Neuronal stem cell (in vitro differentiated cells): ENCODE results near the gene PPP5C.

Source experiments
- DNase-seq: peaks from one replicate; pipeline ENCODE4 v3.0.0-alpha.2; 2013; ENCODE audit warnings: low spot score
- H2AFZ ChIP-seq: one replicate; pipeline ENCODE4 v1.6.1; 2013; ENCODE audit warnings: mild to moderate bottlenecking, low read length, inconsistent platforms
- H2AK5ac ChIP-seq: 2 replicates; pipeline ENCODE4 v1.6.1; 2013; ENCODE audit warnings: low read depth, mild to moderate bottlenecking, inconsistent platforms, low read length, moderate library complexity, mixed read lengths
- H2BK120ac ChIP-seq: 2 replicates; pipeline ENCODE4 v1.6.1; 2013; ENCODE audit warnings: low read depth, mild to moderate bottlenecking, inconsistent platforms, low read length, moderate library complexity, mixed read lengths
- H2BK12ac ChIP-seq: one replicate; pipeline ENCODE4 v1.6.1; 2013; ENCODE audit warnings: low read length, inconsistent platforms
- H2BK15ac ChIP-seq: 2 replicates; pipeline ENCODE4 v1.6.1; 2013; ENCODE audit warnings: mild to moderate bottlenecking, low read length, inconsistent platforms, mixed read lengths
- H2BK5ac ChIP-seq: one replicate; pipeline ENCODE4 v1.6.1; 2013; ENCODE audit warnings: inconsistent platforms, mild to moderate bottlenecking, low read length, moderate library complexity
- H3K14ac ChIP-seq: one replicate; pipeline ENCODE4 v1.6.1; 2013; ENCODE audit warnings: low read length, inconsistent platforms
- H3K18ac ChIP-seq: 2 replicates; pipeline ENCODE4 v1.6.1; 2013; ENCODE audit warnings: low read length, inconsistent platforms
- H3K23ac ChIP-seq: 2 replicates; pipeline ENCODE4 v1.6.1; 2013; ENCODE audit warnings: low read depth, mild to moderate bottlenecking, mixed read lengths, low read length, inconsistent platforms; ENCODE audit not compliant: poor library complexity
- H3K27ac ChIP-seq: replicated peaks from 3 replicates; pipeline ENCODE4 v1.5.1; 2013; ENCODE audit warnings: low read length, inconsistent platforms
- H3K27me3 ChIP-seq, 3 experiments: 2 replicates each; pipeline ENCODE4 v1.6.1; 2013; ENCODE audit warnings: low read length in 3 of 3, mild to moderate bottlenecking in 2 of 3, inconsistent platforms in 1 of 3, low read depth in 1 of 3, mixed read lengths in 1 of 3, moderate library complexity in 1 of 3; ENCODE audit not compliant: control insufficient read depth in 3 of 3, insufficient read depth in 3 of 3
- H3K36me3 ChIP-seq, 2 donors: replicated peaks in 1 of 2; 2 replicates each; pipeline ENCODE4 v1.6.1; 2013; ENCODE audit warnings: low read length in 2 of 2; ENCODE audit not compliant: control insufficient read depth in 2 of 2, insufficient read depth in 2 of 2
- H3K4ac ChIP-seq: 2 replicates; pipeline ENCODE4 v1.6.1; 2013; ENCODE audit warnings: inconsistent platforms, mild to moderate bottlenecking, low read length, moderate library complexity
- H3K4me1 ChIP-seq, 2 donors: 1 replicate in 1 of 2; 2 replicates in 1 of 2; pipeline ENCODE4 v1.6.1; 2013; ENCODE audit warnings: low read length in 2 of 2, low read depth in 1 of 2; ENCODE audit not compliant: control insufficient read depth in 2 of 2, insufficient read depth in 1 of 2
- H3K4me2 ChIP-seq: one replicate; pipeline ENCODE4 v1.6.1; 2013; ENCODE audit warnings: mild to moderate bottlenecking, low read length, inconsistent platforms; ENCODE audit not compliant: insufficient read depth, poor library complexity, severe bottlenecking
- H3K4me3 ChIP-seq, 2 donors: 2 replicates each; pipeline ENCODE4 v1.5.1; 2013; ENCODE audit warnings: low read length in 2 of 2, mild to moderate bottlenecking in 2 of 2, inconsistent platforms in 1 of 2, moderate library complexity in 1 of 2
- H3K79me1 ChIP-seq: one replicate; pipeline ENCODE4 v1.6.1; 2013; ENCODE audit warnings: low read depth, mild to moderate bottlenecking, inconsistent platforms, low read length, moderate library complexity
- H3K9ac ChIP-seq: one replicate; pipeline ENCODE4 v1.6.1; 2013; ENCODE audit warnings: mild to moderate bottlenecking, low read depth, low read length, inconsistent platforms; ENCODE audit not compliant: poor library complexity
- H3K9me3 ChIP-seq, 2 donors: replicated peaks in 1 of 2; 2 replicates each; pipeline versions ENCODE3 to v1.6.1; 2013; ENCODE audit warnings: low read length in 2 of 2, mild to moderate bottlenecking in 2 of 2, inconsistent platforms in 1 of 2, low read depth in 1 of 2, mixed read lengths in 1 of 2, moderate library complexity in 1 of 2; ENCODE audit not compliant: control insufficient read depth in 2 of 2, insufficient read depth in 1 of 2
- H4K8ac ChIP-seq: one replicate; pipeline ENCODE4 v1.6.1; 2013; ENCODE audit warnings: low read depth, mild to moderate bottlenecking, inconsistent platforms, low read length, moderate library complexity
- H4K91ac ChIP-seq: one replicate; pipeline ENCODE4 v1.6.1; 2013; ENCODE audit warnings: low read length, low read depth, mild to moderate bottlenecking, inconsistent platforms; ENCODE audit not compliant: poor library complexity
- WGBS, 2 donors: extraction: QIAGEN DNeasy Blood & Tissue Kit; methylation state at CpG; one replicate each; pipeline ENCODE4 v1.1.7; 2013; ENCODE audit warnings: missing lambda C conversion rate in 2 of 2, mixed read lengths in 1 of 2; ENCODE audit not compliant: insufficient read length in 2 of 2, insufficient replicate concordance in 1 of 2; ENCODE audit errors: extremely low coverage in 2 of 2; 5-methylcytosine and 5-hydroxymethylcytosine counted together

Gene PPP5C

DNA sequence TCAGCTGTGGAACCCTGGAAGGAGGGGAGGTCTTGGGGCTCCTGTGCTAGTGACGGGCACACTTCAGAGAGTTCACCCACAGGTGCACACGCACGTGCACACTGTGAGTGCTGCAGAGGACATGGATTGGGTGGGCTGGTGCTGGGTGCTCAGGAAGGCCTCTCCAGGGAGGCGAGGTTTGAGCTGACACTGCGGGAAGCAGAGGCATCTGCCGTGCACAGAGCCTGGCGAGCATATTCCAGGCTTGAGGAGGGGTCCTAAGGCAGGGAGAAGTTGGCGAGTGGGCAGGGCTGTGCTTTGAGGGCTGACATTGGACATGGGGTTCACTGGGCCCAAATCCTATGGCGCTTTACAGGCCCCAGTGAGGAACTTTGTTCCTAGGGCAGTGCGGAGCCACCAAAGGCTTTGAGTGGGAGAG lies 40.8 kb downstream of the PPP5C start:
- no peak overlapping the region for H2AK5ac ChIP-seq

DNA sequence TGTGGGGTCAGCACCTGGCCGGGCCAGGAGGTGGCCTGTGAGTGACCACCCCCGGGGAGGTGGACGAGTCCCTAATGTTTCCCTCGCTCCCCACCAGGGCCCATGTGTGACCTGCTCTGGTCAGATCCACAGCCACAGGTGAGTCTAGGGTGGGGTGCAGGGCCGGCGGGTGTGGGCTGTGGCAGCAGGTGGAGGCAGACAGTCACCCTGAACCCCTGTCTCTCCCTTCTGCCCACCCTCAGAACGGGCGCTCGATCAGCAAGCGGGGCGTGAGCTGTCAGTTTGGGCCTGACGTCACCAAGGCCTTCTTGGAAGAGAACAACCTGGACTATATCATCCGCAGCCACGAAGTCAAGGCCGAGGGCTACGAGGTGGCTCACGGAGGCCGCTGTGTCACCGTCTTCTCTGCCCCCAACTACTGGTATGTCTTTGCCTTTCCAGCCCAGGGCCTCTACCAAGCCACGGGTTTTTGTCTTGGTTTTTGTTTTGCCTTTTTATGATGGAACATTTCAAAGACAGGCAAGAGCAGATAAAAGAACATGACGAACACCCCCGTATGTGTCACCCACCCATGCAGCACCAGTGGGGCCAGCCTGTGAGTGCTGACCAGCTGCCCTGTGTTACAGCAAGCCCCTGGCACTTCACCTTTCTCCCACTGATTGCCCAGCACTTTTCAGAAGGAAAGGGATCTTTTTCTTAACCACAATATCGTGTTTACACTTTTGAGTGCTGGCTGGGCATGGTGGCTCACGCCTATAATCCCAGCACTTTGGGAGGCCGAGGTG lies 41.6 kb downstream of the PPP5C start:
- no peak overlapping the region for H2BK12ac ChIP-seq
- no peak overlapping the region for H2BK120ac ChIP-seq
- no peak overlapping the region for H2AK5ac ChIP-seq
- no peak overlapping the region for H3K9ac ChIP-seq
- H3K27me3 ChIP-seq: no peaks in the 10 kb centered on the region
- H3K36me3 ChIP-seq: peaks cover 57 to 98% of the 10 kb centered on the region in 2 donors
- WGBS, 2 donors: no CpG with 5 or more reads among the region's 25 CpGs
- no peak overlapping the region for H4K91ac ChIP-seq
- H3K27ac ChIP-seq: no peak overlapping the region
- H3K4me2 ChIP-seq: no peak overlapping the region
- H4K8ac ChIP-seq: no peak overlapping the region
- no peak overlapping the region for H2AFZ ChIP-seq
- H3K14ac ChIP-seq: no peak overlapping the region
- no peak overlapping the region for H3K4me3 ChIP-seq
- no peak overlapping the region for H3K4ac ChIP-seq
- peaks cover 6 to 8% of the 10 kb centered on the region in 2 donors for H3K9me3 ChIP-seq
- H3K18ac ChIP-seq: peak overlapping the region; percentile 34
- H2BK15ac ChIP-seq: no peak overlapping the region
- H3K23ac ChIP-seq: no peak overlapping the region
- H3K4me1 ChIP-seq: no peaks in the 10 kb centered on the region
- no peak overlapping the region for H2BK5ac ChIP-seq
- H3K79me1 ChIP-seq: peaks cover 6% of the 10 kb centered on the region
- DNase-seq: no peak

More for the DNA sequence above, 40.8 kb downstream of the PPP5C start:
- peaks cover 6 to 8% of the 10 kb centered on the region in 2 donors for H3K9me3 ChIP-seq
- no peak overlapping the region for H3K23ac ChIP-seq
- H2BK12ac ChIP-seq: no peak overlapping the region
- H3K9ac ChIP-seq: no peak overlapping the region
- no peak overlapping the region for H3K14ac ChIP-seq
- H4K91ac ChIP-seq: no peak overlapping the region
- DNase-seq: no peak
- no peak overlapping the region for H3K4ac ChIP-seq
- H2BK5ac ChIP-seq: no peak overlapping the region
- H3K4me2 ChIP-seq: no peak overlapping the region
- no peaks in the 10 kb centered on the region for H3K4me1 ChIP-seq
- no CpG with 5 or more reads among the region's 10 CpGs for WGBS, 2 donors
- H3K27ac ChIP-seq: no peak overlapping the region
- H3K4me3 ChIP-seq: no peak overlapping the region
- H3K18ac ChIP-seq: no peak overlapping the region
- no peak overlapping the region for H4K8ac ChIP-seq
- no peak overlapping the region for H2AFZ ChIP-seq
- peaks cover 6% of the 10 kb centered on the region for H3K79me1 ChIP-seq
- no peak overlapping the region for H2BK120ac ChIP-seq
- H2BK15ac ChIP-seq: no peak overlapping the region
- H3K36me3 ChIP-seq: peaks cover 65 to 99% of the 10 kb centered on the region in 2 donors
- no peaks in the 10 kb centered on the region for H3K27me3 ChIP-seq

DNA sequence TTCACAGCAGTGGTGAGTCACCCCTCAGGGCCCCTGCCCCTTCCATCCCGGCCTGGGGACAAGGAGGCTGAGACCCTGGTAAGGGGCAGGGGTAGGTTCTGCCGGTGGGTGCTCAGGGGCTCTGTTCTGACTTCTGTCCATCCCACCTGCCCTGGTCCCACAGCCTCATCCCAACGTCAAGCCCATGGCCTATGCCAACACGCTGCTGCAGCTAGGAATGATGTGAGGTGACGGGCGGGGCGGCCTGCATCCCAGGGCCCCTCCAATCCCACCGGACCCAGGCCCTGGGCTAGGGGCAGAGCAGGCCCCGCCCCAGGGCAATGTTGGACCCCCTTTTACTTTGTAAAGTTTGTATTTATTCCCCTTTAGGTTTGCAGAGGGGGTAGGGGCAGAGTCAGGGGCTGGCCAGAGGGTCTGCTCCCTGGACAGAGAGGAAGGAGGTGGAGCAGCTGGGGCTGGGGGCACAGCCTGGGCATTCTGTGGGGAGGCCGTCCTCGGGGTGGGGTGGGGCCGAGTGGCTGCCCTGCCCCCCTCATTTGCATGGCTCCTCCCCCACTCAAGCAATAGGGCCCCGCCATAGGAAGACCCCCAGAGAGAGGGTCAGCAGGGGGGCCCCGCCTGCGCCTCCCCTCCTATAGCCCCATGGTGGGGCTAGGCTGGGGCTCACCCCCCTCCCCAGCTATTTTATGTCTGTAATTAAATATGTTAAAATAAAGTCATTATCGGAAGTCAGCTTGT lies 43.4 kb downstream of the PPP5C start:
- Histone ChIP-seq H3K36me3 (peaks cover 46 to 85% of the 10 kb centered on the region in 2 donors), H3K27me3 (no peaks in the 10 kb centered on the region), H2BK120ac (no peak overlapping the region), H3K9me3 (peaks cover 6 to 8% of the 10 kb centered on the region in 2 donors), H4K91ac (no peak overlapping the region), H3K23ac (no peak overlapping the region), H3K4me1 (no peaks in the 10 kb centered on the region), H3K27ac (no peak overlapping the region), H3K79me1 (peaks cover 6% of the 10 kb centered on the region), H3K14ac (no peak overlapping the region), H2AFZ (no peak overlapping the region), H3K9ac (no peak overlapping the region), H4K8ac (no peak overlapping the region), H2AK5ac (no peak overlapping the region), H2BK5ac (peak overlapping the region; percentile 21), H3K4me2 (no peak overlapping the region), H3K18ac (no peak overlapping the region), H2BK15ac (no peak overlapping the region), H3K4ac (no peak overlapping the region), H2BK12ac (no peak overlapping the region), H3K4me3 (peak overlapping the region in 1 of 2 donors; percentile 16)
- no CpG with 5 or more reads among the region's 16 CpGs for WGBS, 2 donors
- no peak for DNase-seq

DNA sequence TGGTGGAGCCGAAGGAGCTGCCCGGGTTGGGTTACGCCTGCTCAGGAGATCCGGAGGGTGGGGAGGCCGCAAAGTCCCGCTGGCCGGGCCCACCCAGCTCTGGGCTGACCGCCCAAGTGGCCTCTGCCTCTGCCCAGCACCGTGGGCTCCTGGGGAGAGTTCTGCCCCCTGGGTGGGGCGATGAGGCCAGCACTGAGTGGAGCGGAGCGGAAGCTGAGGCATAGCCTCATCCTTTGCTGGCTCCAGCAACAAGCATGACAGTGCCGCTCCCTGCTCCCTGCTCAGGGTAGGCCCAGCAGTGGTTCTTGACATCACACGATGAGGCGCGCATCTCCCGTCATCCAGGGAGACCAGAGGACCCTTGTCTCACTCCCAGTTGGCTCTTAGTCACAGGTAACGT lies 44.0 kb downstream of the PPP5C start:
- Histone ChIP-seq H2AFZ (no peak overlapping the region), H3K79me1 (peaks cover 6% of the 10 kb centered on the region), H3K27me3 (no peaks in the 10 kb centered on the region), H2AK5ac (no peak overlapping the region), H3K4ac (no peak overlapping the region), H2BK15ac (no peak overlapping the region), H3K23ac (no peak overlapping the region), H3K9ac (peak overlapping the region; percentile 78), H2BK5ac (no peak overlapping the region), H2BK120ac (no peak overlapping the region), H3K4me2 (no peak overlapping the region), H2BK12ac (peak overlapping the region; percentile 58), H3K14ac (no peak overlapping the region), H3K4me1 (peaks cover 0 to 2% of the 10 kb centered on the region in 2 donors), H3K4me3 (no peak overlapping the region), H3K9me3 (peaks cover 6 to 8% of the 10 kb centered on the region in 2 donors), H3K27ac (no peak overlapping the region), H3K36me3 (peaks cover 45 to 80% of the 10 kb centered on the region in 2 donors), H3K18ac (no peak overlapping the region), H4K8ac (no peak overlapping the region), H4K91ac (peak overlapping the region; percentile 7)
- no CpG with 5 or more reads among the region's 18 CpGs for WGBS, 2 donors
- DNase-seq: no peak
